ENCODE results near the gene MUC4. TPM values are rescaled to one million over a fixed set of nuclear protein-coding genes. Genes with fewer than 3 reads are reported as not detected.
"Not testable (repeated sequence)": the region's sequence is repeated elsewhere in the genome, so short reads cannot be mapped to it uniquely, and the experiment has no call there.

The MUC4 gene
- total and polyA plus RNA-seq, 4 donors, result not detected

DNA sequence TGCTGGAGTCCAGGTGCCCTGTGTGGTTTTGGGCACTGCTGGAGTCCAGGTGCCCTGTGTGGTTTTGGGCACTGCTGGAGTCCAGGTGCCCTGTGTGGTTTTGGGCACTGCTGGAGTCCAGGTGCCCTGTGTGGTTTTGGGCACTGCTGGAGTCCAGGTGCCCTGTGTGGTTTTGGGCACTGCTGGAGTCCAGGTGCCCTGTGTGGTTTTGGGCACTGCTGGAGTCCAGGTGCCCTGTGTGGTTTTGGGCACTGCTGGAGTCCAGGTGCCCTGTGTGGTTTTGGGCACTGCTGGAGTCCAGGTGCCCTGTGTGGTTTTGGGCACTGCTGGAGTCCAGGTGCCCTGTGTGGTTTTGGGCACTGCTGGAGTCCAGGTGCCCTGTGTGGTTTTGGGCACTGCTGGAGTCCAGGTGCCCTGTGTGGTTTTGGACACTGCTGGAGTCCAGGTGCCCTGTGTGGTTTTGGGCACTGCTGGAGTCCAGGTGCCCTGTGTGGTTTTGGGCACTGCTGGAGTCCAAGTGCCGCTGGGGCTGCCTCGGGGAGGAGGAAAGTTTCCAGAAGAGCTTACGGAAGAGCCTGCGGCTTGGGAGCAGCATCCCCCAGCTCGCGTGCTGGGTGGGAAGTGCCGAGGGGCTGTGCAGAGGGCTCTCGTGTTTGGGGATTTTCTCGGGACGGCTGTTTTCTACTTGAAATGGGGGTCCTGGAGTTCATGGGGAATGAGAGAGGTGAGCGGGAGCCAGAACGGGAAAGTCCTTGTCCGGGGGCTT is 12.9 kb upstream of the MUC4 start:
- not testable (repeated sequence) for H3K4me1 ChIP-seq (ENCODE audit: control insufficient read depth in 4 of 4, insufficient read depth in 4 of 4, low read length in 3 of 4); H3K9ac ChIP-seq (ENCODE audit: low read depth in 1 of 2, low read length in 2 of 2); H3K36me3 ChIP-seq (ENCODE audit: control insufficient read depth in 4 of 4, insufficient read depth in 3 of 4, low read depth in 1 of 4, low read length in 3 of 4); H3K27me3 ChIP-seq (ENCODE audit: control insufficient read depth in 4 of 4, insufficient read depth in 4 of 4, low read length in 3 of 4); DNase-seq (ENCODE audit: low spot score); H3K4me3 ChIP-seq (ENCODE audit: low read depth in 1 of 3, low read length in 3 of 3); H3K27ac ChIP-seq (ENCODE audit: low read depth in 1 of 2, low read length in 2 of 2); H3K9me3 ChIP-seq (ENCODE audit: control insufficient read depth in 4 of 4, low read length in 3 of 4)
- 66% methylated on average over 13 of the region's 13 CpGs for WGBS

GRCh38 chr3:195823999-195824398 is 12.3 kb upstream of the MUC4 start:
- Histone ChIP-seq H3K27me3 (ENCODE audit: control insufficient read depth in 4 of 4, insufficient read depth in 4 of 4, low read length in 3 of 4) (no peaks in the 10 kb centered on the region), H3K4me1 (ENCODE audit: control insufficient read depth in 4 of 4, insufficient read depth in 4 of 4, low read length in 3 of 4) (peaks cover 0 to 4% (median 0%) of the 10 kb centered on the region in 4 donors), H3K9me3 (ENCODE audit: control insufficient read depth in 4 of 4, low read length in 3 of 4) (no peaks in the 10 kb centered on the region), H3K27ac (ENCODE audit: low read depth in 1 of 2, low read length in 2 of 2) (peak overlapping the region in 1 of 2 donors; percentile 3), H3K4me3 (ENCODE audit: low read depth in 1 of 3, low read length in 3 of 3) (no peak overlapping the region), H3K9ac (ENCODE audit: low read depth in 1 of 2, low read length in 2 of 2) (no peak overlapping the region), H3K36me3 (ENCODE audit: control insufficient read depth in 4 of 4, insufficient read depth in 3 of 4, low read depth in 1 of 4, low read length in 3 of 4) (no peaks in the 10 kb centered on the region)
- no peak for TF ChIP-seq FOXA2 (IDR thresholded peaks at IDR 0.05)
- TF ChIP-seq HNF4G (IDR thresholded peaks at IDR 0.05), result no peak
- TF ChIP-seq SP1 (IDR thresholded peaks at IDR 0.05), result no peak
- TF ChIP-seq RXRA (IDR thresholded peaks at IDR 0.05), result no peak
- TF ChIP-seq MAX (IDR thresholded peaks at IDR 0.05), result no peak
- no peak for TF ChIP-seq TAF1 (conservative IDR thresholded peaks at IDR 0.05)
- no peak for TF ChIP-seq JUND (IDR thresholded peaks at IDR 0.05)
- no peak for TF ChIP-seq FOXA1 (IDR thresholded peaks at IDR 0.05)
- TF ChIP-seq CTCF (IDR thresholded peaks at IDR 0.05; ENCODE audit: low read depth, low read length, missing input control), result no peak
- no peak for TF ChIP-seq HNF4A (conservative IDR thresholded peaks at IDR 0.05)
- TF ChIP-seq ZBTB33 (IDR thresholded peaks at IDR 0.05), result no peak
- TF ChIP-seq EGR1 (IDR thresholded peaks at IDR 0.05; ENCODE audit: low read depth in 2 of 2), result no peak
- no peak for TF ChIP-seq GABPA (IDR thresholded peaks at IDR 0.05 in 1 of 2, conservative IDR thresholded peaks at IDR 0.05 in 1 of 2)
- no peak for DNase-seq (ENCODE audit: low spot score)
- WGBS, result 48% methylated on average over 13 of the region's 13 CpGs

DNA sequence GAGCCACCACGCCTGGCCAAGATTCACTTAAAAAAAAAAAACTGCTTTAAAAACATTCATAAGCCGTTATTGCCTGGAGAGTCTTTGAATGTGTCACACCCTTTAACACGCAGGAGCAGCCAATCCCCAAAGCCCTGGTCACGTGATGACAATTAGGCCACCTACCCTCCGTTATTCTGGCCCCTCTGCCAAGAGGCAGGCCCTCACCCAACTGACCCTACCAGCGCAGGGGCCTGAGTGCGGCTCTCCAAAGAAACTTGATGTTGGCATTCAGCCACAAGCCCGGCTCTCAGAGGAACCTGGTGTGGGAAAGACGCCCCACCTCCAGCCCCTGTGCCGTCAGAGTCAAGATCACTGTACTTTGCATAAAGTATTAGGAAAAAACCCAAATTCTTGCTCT is 11.6 kb upstream of the MUC4 start:
- Histone ChIP-seq H3K36me3 (ENCODE audit: control insufficient read depth in 4 of 4, insufficient read depth in 3 of 4, low read depth in 1 of 4, low read length in 3 of 4) (no peaks in the 10 kb centered on the region), H3K27ac (ENCODE audit: low read depth in 1 of 2, low read length in 2 of 2) (no peak overlapping the region), H3K27me3 (ENCODE audit: control insufficient read depth in 4 of 4, insufficient read depth in 4 of 4, low read length in 3 of 4) (no peaks in the 10 kb centered on the region), H3K9ac (ENCODE audit: low read depth in 1 of 2, low read length in 2 of 2) (no peak overlapping the region), H3K4me3 (ENCODE audit: low read depth in 1 of 3, low read length in 3 of 3) (no peak overlapping the region), H3K9me3 (ENCODE audit: control insufficient read depth in 4 of 4, low read length in 3 of 4) (no peaks in the 10 kb centered on the region), H3K4me1 (ENCODE audit: control insufficient read depth in 4 of 4, insufficient read depth in 4 of 4, low read length in 3 of 4) (peaks cover 0 to 4% (median 0%) of the 10 kb centered on the region in 4 donors)
- WGBS, result 62% methylated on average over 10 of the region's 10 CpGs
- no peak for DNase-seq (ENCODE audit: low spot score)
- TF ChIP-seq REST (IDR thresholded peaks at IDR 0.05), result no peak
- no peak for TF ChIP-seq RAD21 (IDR thresholded peaks at IDR 0.05)
- TF ChIP-seq RXRA (IDR thresholded peaks at IDR 0.05), result no peak
- TF ChIP-seq EGR1 (IDR thresholded peaks at IDR 0.05; ENCODE audit: low read depth in 2 of 2), result no peak
- no peak for TF ChIP-seq ZBTB33 (IDR thresholded peaks at IDR 0.05)
- TF ChIP-seq GABPA (IDR thresholded peaks at IDR 0.05 in 1 of 2, conservative IDR thresholded peaks at IDR 0.05 in 1 of 2), result no peak
- no peak for TF ChIP-seq ATF3 (IDR thresholded peaks at IDR 0.05)
- no peak for TF ChIP-seq MAX (IDR thresholded peaks at IDR 0.05)
- no peak for TF ChIP-seq TAF1 (conservative IDR thresholded peaks at IDR 0.05)
- no peak for TF ChIP-seq YY1 (IDR thresholded peaks at IDR 0.05)
- no peak for TF ChIP-seq JUND (IDR thresholded peaks at IDR 0.05)

Data from liver (tissue), 9 donors.